HG03135 (cell line): ENCODE measurements around the gene TVP23A.
"Not testable (repeated sequence)": the region's sequence is repeated elsewhere in the genome, so short reads cannot be mapped to it uniquely, and the experiment has no call there.

Experiments used
- ATAC-seq: cut with Tn5 transposase; IDR thresholded peaks from one replicate; pipeline ENCODE4 v1.9.1; 2021; ENCODE audit warnings: mild to moderate bottlenecking, moderate library complexity; ENCODE audit not compliant: unreplicated experiment

The TVP23A gene

DNA sequence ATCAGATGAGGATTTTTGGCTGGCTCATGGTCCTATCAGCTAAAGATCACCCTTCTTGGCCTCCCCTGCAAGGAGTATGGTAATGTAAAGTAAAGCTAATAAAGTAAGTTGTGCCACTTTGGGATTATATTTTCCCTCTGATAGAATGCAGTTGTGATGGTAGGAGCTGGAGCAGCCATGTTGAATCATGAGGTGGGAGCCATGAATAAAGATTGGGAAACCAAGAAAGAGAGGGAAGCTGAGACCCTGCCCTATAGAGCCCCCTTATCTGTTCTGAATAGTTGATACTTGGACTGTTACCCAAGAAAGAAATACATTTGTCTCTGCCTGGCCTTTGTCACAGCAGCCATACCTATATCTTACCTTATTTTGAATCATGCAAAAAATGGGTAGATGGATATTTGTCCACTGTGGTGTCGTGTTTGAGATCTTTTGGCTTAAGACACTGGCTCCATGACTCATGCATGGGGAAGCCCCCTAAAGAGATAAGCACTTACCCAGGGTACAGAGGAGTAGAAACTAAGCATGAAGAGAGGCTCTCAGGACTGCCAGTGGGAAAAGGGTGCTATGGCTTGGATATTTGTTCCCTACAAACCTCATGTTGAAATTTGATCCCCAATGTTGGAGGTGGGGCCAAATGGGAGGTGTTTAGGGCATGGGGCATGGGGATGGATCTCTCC, 17.7 kb upstream of the TVP23A start:
- ATAC-seq, result no peak

- peak; percentile 51 for ATAC-seq
Measured at GRCh38 chr16:10835281-10835931, 16.8 kb upstream of the TVP23A start.

DNA sequence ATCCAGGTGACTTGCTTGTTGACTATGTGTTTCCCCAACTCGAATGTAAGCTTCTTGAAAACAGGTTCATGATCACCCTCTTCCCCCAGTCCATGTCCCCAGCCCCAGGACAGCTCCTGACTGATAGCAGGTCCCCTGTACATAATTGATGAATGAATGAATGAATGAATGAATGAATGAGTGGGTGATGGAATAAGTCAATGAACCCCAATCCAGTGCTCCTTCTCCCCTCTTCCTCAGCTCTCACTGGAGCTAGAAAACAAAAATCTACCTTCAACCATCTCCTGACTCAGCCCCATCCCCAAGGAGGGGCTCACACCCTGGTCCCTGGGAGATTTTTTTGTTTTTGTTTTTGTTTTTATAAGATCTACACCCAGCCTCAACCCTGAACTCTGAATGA, 16.2 kb upstream of the TVP23A start:
- ATAC-seq, result no peak

DNA sequence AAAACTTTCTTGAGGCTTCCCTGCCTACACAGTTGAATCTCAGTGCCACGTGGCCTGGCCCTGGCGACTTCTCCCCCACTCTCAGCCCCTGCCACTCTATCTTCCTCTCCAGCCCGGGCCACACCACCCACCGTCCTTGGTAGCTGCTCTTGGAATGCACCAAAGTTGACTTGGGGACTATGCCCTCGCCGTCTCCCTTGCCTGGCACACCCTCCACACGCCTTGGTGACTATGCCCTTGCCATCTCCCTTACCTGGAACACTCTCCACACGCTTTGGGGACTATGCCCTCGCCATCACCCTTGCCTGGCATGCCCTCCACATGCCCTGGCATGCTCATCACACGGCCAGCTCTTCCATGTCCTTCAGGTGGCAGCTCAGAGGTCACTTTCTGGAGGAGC, 15.5 kb upstream of the TVP23A start:
- ATAC-seq, result no peak

DNA sequence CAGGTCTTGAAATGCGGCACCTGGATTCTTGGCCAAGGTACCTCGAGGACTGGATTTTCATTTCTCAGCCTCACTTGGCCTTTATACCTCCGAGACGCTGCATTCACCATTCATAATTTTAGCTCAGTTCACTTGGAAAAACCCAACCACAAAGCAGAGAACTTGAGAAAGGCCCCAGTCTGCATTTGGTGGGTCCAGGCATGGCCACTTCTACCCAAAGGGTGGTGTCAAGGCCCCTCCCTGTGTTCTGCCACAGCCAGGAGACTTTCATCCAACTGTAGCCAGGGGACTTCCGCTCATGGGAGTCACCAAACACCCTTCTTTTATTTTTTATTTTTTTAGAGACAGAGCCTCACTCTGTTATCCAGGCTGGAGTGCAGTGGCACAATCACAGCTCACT, 14.7 kb upstream of the TVP23A start:
- ATAC-seq, result no peak

GRCh38 chr16:10831894-10832886, 13.6 kb upstream of the TVP23A start:
- ATAC-seq, result no peak

DNA sequence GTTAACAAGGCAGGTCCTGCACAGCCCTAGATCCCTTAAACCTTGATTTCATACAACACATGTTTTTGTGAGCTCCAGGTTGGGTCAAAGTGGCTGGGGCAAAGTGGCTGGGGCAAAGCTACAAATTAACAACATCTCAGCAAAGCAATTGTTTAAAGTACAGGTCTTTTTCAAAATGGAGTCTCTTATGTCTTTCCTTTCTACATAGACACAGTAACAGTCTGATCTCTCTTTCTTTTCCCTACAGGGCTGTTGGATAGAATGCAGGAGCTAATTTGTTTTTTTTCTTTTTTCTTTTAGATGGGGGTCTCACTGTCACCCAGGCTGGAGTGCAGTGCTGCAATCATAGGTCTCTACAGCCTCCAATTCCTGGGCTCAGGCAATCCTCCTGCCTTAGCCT, 11.6 kb upstream of the TVP23A start:
- not testable (repeated sequence) for ATAC-seq

GRCh38 chr16:10829390-10830098, 10.9 kb upstream of the TVP23A start:
- not testable (repeated sequence) for ATAC-seq

GRCh38 chr16:10828851-10829366, 10.3 kb upstream of the TVP23A start:
- no peak for ATAC-seq

- ATAC-seq, result no peak
Measured at GRCh38 chr16:10827691-10828341, 9.2 kb upstream of the TVP23A start.

DNA sequence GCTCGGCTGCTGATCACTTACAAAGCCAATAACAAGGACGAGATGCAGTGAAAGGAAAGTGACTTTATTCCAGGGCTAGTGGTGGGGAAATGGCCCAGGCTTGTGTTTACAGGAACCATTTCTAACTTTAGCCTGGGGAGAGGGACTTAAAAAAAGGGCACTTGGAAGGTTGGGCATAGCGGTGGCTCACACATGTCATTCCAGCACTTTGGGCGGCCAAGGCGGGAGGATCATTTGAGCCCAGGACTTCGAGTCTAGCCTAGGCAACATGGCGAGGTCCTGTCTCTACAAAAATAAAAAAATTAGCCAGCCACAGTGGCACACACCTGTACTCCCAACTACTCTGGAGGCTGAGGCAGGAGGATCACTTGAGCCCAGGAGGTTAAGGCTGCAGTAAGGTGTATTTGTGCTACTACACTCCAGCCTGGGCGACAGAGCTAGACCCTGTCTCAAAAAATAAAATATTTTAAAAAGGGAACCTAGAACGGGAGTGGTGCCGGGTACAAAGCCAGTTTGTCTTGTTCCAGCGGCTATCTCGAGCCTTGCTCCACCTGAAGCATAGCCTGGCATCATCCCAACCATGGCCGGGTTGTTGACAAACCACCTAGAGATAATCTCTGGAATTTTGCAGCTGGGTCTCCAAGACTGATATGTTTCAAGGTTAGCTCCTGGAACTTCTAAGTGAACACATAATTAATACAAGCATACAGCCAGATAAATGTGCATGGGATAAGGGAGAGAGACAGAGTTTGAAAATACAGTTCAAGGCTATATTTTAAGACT, 5.7 kb upstream of the TVP23A start:
- no peak for ATAC-seq

DNA sequence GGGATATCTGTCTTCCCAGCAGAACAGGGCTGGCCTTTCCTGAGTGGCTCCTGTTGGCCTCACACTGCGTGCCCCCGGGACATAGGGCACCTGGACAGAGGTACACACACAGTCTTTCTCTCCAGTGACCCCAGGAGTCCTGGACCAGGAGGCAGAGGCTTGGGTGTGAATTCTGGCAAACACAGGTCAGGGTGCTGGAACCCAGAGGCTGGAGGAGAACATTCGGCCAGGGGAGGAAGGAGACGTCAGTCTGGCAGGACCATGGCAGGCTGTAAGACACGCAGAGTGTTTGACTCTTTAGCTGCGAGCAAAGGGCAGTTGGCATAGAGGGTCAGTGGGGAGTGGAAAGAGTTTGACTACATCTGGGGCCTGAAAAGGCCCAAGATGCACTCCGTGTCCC, 4.1 kb upstream of the TVP23A start:
- no peak for ATAC-seq

DNA sequence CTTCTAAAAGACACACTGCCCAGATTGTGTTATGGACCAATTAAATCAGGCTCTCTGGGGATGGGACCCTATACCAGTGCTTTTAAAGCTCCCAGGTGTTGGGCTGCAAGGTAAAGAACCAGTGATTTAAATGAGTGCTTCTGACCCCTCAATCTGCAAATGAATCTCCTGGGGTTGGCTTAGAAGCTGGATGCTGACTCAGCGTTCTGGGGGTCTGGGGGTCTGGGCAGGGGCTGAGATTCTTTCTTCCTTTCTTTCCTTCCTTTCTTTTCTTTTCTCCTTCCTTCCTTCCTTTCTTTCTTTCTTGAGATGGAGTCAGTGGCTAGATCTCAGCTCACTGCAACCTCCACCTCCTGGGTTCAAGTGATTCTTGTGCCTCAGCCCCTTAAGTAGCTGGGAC, 2.0 kb upstream of the TVP23A start:
- no peak for ATAC-seq

DNA sequence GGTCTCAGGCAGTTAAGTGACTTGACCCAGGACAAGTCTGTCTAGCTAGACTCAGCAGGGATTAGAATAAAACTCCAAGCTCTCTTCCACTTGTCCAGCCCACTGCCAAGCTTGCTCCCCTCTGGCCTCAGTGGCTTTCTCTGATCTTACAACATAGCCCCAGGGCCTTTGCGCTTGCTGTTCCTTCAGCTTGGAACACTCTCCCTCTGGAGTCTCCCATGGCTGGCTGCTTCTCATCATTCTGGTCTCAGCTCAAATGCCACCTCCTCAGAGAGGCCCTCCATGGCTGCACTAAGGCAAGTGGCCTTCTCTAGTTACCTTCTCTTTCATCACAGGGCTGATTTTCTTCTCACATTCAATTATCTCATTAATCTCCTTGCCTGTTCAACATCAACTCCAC, 1.1 kb downstream of the TVP23A start:
- no peak for ATAC-seq

GRCh38 chr16:10813099-10813455, 5.5 kb downstream of the TVP23A start:
- no peak for ATAC-seq

- peak; percentile 71 for ATAC-seq
Measured at GRCh38 chr16:10812312-10813098, 6.1 kb downstream of the TVP23A start.

GRCh38 chr16:10809706-10810105, 8.9 kb downstream of the TVP23A start:
- ATAC-seq, result no peak

DNA sequence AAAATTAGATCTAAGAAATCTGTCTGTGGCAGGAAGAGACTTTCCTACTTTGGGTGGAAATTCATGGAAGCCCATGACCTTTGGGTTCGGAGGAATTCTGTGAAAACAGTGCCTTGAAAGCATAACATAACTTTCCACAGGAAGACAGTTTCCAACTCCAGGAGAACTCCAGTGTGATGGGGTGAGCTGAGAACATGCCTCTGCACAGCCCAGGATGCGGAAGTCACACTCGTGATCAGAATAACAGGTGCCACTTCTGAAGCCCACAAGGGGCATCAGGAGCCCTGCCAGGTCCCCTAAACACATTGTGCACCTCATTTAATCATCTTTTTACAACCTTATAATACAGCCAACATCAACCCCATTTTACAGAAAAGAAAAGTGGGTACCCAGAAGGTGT, 9.7 kb downstream of the TVP23A start:
- ATAC-seq, result no peak

DNA sequence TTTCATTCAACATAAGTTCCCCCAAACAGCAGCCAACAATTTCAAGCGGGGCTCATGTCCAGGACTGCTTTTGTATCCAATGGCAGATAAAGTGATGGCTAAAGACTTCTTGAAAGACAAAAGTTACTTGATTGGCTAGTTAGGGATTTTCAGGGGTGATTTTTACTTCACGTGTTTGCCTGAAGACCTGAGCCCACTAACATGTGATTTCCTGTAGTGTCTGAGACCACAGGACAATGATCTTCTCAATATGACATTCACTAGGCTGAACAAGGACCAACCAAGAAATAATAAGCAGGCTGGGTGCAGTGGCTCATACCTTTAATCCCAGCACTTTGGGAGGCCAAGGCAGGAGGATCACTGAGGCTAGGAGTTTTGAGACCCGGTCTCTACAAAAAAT, 10.4 kb downstream of the TVP23A start:
- ATAC-seq, result no peak
